Loucy (cell line): ENCODE data around the gene MAGEF1.

Experiments used
- EZH2phosphoT487 ChIP-seq: fragments of 200-600 bp; IDR thresholded peaks from 2 replicates; pipeline ENCODE4 v1.6.1; 2018; ENCODE audit warnings: antibody characterized with exemption, mild to moderate bottlenecking, moderate library complexity, borderline replicate concordance
- TF ChIP-seq, protein P1 (sequence below): fragments of 200-600 bp; sonication (generic); conservative IDR thresholded peaks from 2 replicates; pipeline ENCODE4 v1.5.1; 2014; ENCODE audit warnings: mild to moderate bottlenecking, antibody characterized with exemption, low read length

DNA sequence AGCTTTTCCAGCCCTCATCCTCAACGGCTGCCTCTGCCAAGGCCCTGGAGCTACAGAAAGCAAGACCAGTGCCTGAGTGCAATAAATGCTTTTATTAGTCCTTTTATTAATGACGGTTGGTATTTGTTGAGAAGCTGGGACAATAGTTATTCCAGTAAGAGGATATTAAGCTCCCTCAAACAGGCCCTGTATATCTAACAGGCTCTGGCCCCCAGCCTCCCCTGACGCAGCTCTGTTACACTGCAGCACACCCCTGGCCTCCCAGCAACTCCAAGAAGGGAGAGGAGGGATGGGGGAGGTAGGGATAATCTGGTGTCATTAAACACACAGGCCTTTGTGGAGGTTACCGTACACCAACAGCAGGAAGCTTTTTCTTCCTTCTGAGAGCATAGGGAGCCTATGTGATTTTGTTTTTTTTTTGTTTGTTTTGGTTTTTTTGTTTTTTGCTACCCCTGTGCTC, 30.8 kb upstream of the MAGEF1 start:
- TF ChIP-seq, protein P1, sequence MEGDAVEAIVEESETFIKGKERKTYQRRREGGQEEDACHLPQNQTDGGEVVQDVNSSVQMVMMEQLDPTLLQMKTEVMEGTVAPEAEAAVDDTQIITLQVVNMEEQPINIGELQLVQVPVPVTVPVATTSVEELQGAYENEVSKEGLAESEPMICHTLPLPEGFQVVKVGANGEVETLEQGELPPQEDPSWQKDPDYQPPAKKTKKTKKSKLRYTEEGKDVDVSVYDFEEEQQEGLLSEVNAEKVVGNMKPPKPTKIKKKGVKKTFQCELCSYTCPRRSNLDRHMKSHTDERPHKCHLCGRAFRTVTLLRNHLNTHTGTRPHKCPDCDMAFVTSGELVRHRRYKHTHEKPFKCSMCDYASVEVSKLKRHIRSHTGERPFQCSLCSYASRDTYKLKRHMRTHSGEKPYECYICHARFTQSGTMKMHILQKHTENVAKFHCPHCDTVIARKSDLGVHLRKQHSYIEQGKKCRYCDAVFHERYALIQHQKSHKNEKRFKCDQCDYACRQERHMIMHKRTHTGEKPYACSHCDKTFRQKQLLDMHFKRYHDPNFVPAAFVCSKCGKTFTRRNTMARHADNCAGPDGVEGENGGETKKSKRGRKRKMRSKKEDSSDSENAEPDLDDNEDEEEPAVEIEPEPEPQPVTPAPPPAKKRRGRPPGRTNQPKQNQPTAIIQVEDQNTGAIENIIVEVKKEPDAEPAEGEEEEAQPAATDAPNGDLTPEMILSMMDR = no peak
- TF ChIP-seq EZH2phosphoT487 = no peak
